Measurements from ENCODE around the gene FRK. TPM values are rescaled to one million over a fixed set of nuclear protein-coding genes. Genes with fewer than 3 reads are reported as not detected.
"Not testable (repeated sequence)": the region's sequence is repeated elsewhere in the genome, so short reads cannot be mapped to it uniquely, and the experiment has no call there.

The FRK gene
- total RNA-seq, 2 experiments from 2014 or later, result not detected

DNA sequence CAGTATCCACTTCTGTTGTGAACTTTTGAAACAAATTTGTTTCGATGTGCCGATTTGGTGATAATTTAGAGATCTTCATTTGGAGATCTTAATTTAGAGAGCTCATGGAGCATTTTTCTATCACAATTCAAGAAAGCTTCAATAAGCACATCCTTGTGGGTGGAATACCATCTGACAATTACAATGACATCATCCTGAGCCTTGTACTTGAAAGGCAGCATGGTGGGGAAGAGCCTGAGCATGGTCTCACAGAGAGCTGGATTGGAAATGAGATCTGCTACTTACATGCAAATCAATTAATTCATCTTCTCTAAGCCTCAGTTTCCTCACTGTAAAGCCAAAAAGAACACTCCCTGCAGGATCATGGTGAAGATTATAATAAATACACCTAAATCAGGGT is 75.9 kb downstream of the FRK start:
- H3K4me3 Mint-ChIP-seq, result no peak overlapping the region
- no peak overlapping the region for H3K27ac Mint-ChIP-seq
- no peak for DNase-seq
- H3K27me3 Mint-ChIP-seq (ENCODE audit: low read depth), result peaks cover 6% of the 10 kb centered on the region
- H3K4me1 Mint-ChIP-seq (ENCODE audit: low read depth), result no peaks in the 10 kb centered on the region
- no peaks in the 10 kb centered on the region for H3K36me3 Mint-ChIP-seq (ENCODE audit: low read depth)
- intact Hi-C loops (cut with micrococcal nuclease), result no loop called here
- CTCF ChIA-PET, result no interaction called here
- no peaks in the 10 kb centered on the region for H3K9me3 Mint-ChIP-seq

DNA sequence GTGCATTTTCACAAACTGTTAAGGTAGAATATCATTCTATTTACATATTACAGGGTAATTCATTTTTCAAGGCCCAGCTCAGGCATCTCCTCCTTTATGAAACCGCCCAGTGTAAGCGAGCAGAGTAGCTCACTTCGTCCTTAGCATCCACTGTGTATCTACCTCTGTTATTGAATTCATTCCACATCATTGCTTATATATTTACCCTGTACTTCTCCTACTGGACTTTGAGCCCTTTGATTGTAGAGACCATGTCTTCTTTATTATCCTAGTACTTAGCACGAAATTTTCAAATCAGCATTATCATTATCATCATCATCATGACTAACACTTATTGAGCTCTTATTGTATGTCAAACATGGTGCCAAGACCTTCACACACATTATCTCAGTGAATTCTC is 76.7 kb downstream of the FRK start:
- Mint-ChIP-seq H3K4me1 (ENCODE audit: low read depth) (no peaks in the 10 kb centered on the region), H3K27ac (no peak overlapping the region), H3K27me3 (ENCODE audit: low read depth) (peaks cover 2% of the 10 kb centered on the region), H3K36me3 (ENCODE audit: low read depth) (no peaks in the 10 kb centered on the region), H3K9me3 (no peaks in the 10 kb centered on the region), H3K4me3 (no peak overlapping the region)
- CTCF ChIA-PET, result no interaction called here
- no peak for DNase-seq
- intact Hi-C loops (cut with micrococcal nuclease), result no loop called here

DNA sequence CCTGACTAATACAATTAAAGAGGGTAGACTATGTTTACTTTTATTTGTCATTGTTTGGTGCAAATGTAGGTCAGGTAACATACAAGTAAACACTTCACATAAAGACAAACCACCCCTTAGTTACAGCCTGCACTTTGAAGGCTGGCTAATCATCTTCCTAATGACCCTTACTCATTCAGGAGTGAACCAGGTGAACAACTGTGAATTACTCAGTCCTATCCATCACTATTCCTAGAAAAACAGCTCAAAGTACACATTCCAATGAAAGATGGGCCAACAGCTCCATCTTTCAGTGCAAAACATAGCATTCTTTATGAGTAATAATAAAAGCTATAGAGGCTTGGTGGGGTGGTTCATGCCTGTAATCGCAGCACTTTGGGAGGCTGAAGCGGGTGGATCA is 78.2 kb downstream of the FRK start:
- no peaks in the 10 kb centered on the region for H3K4me1 Mint-ChIP-seq (ENCODE audit: low read depth)
- no peak overlapping the region for H3K27ac Mint-ChIP-seq
- no peaks in the 10 kb centered on the region for H3K36me3 Mint-ChIP-seq (ENCODE audit: low read depth)
- no peak overlapping the region for H3K4me3 Mint-ChIP-seq
- no peak for DNase-seq
- intact Hi-C loops (cut with micrococcal nuclease), result no loop called here
- H3K9me3 Mint-ChIP-seq, result no peaks in the 10 kb centered on the region
- CTCF ChIA-PET, result no interaction called here
- H3K27me3 Mint-ChIP-seq (ENCODE audit: low read depth), result peaks cover 2% of the 10 kb centered on the region

DNA sequence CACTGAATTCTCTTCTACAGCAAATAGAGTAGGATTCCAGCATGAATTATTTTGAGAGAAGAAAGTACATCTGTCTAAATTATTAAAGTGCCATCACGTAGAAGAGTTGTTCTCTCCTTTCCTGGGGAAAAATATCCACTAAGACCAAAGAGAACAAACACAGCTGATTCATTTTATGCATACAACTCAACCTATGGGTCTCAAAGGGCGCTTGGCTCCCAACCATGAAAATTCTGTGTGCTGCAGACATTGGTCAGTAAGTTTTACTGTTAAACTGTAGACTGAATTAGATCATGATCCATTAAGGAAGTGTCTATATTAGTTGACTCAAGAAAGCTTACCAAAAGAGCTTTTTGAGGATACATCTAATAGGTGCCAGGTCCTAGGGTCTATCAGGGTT is 83.5 kb downstream of the FRK start:
- no peak for DNase-seq
- H3K4me1 Mint-ChIP-seq (ENCODE audit: low read depth), result no peaks in the 10 kb centered on the region
- no peaks in the 10 kb centered on the region for H3K36me3 Mint-ChIP-seq (ENCODE audit: low read depth)
- CTCF ChIA-PET, result no interaction called here
- H3K27ac Mint-ChIP-seq, result no peak overlapping the region
- H3K27me3 Mint-ChIP-seq (ENCODE audit: low read depth), result no peaks in the 10 kb centered on the region
- intact Hi-C loops (cut with micrococcal nuclease), result no loop called here
- H3K4me3 Mint-ChIP-seq, result no peak overlapping the region
- no peaks in the 10 kb centered on the region for H3K9me3 Mint-ChIP-seq

DNA sequence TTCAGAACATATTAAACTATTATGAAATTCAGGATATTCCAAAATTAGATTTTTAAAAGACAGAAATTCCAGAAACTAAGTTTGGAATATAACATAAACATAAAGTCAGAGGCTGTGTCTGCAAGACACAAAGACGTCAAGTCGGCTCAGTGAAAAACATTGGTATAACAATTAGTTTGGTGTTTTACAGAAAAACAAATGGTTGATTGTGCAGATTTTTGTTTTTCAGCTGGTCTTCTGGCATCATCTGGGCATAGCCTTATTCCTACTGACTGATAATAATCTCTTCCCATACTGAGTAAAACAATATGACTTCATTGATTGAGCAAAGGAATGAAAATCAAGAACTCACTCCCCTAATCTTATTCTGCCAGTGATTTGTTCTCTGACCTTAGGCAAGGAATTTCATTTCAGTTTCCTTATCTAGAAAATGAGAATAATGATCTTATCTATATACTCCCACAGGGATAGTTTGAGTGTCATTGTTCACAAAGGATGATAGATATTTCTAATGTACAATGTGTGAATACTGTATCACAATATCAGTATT is 84.3 kb downstream of the FRK start:
- no peak for DNase-seq
- no peak overlapping the region for H3K4me3 Mint-ChIP-seq
- no peaks in the 10 kb centered on the region for H3K36me3 Mint-ChIP-seq (ENCODE audit: low read depth)
- H3K9me3 Mint-ChIP-seq, result no peaks in the 10 kb centered on the region
- no peaks in the 10 kb centered on the region for H3K27me3 Mint-ChIP-seq (ENCODE audit: low read depth)
- no peaks in the 10 kb centered on the region for H3K4me1 Mint-ChIP-seq (ENCODE audit: low read depth)
- CTCF ChIA-PET, result no interaction called here
- no peak overlapping the region for H3K27ac Mint-ChIP-seq
- intact Hi-C loops (cut with micrococcal nuclease), result no loop called here

DNA sequence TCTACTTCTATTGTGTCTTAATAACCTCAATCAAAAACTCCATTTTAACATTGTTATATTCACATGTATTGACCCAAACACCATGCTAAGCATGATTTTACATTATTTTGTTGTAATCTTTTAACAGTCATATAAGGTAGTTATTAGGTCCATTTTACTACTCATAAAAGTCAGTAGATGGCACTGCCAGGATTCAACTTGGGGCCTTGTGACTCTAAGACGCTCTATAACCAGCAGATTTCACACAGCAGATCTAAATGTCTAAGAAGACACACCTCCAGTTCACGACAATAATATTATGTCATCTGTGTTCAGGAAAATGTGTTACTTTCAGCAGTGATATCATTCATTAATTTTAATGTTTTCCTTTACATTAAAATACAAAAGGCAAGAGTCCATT is 88.0 kb downstream of the FRK start:
- Mint-ChIP-seq H3K9me3 (no peaks in the 10 kb centered on the region), H3K4me3 (no peak overlapping the region), H3K36me3 (ENCODE audit: low read depth) (no peaks in the 10 kb centered on the region), H3K27ac (no peak overlapping the region), H3K27me3 (ENCODE audit: low read depth) (no peaks in the 10 kb centered on the region), H3K4me1 (ENCODE audit: low read depth) (no peaks in the 10 kb centered on the region)
- intact Hi-C loops (cut with micrococcal nuclease), result no loop called here
- no peak for DNase-seq
- CTCF ChIA-PET, result interaction anchor here (1.2 kb wide), 1 partner anchor 9 kb away, joined by 3 read pairs; no protein-coding TSS in a partner anchor

DNA sequence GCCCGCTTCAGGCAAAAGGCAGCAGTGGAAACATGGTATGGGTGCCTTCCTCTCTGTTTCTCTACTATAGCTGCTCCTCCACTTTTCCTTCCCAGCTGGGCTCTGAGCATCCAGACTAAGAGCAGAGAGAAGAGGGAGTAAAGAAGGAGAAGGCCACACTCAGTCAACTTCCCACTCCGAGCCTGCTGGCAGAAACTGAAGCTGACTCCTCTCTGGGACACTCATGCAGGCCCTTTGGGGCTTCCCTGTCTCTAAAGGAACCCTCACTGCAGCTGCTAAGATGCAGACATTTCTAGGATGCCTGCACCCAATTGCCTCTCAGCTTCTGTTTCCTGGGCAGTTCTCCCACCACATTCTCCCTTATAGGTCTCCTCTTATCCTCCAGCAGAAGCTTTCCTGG is 88.9 kb downstream of the FRK start:
- intact Hi-C loops (cut with micrococcal nuclease), result no loop called here
- Mint-ChIP-seq H3K36me3 (ENCODE audit: low read depth) (no peaks in the 10 kb centered on the region), H3K27me3 (ENCODE audit: low read depth) (no peaks in the 10 kb centered on the region), H3K4me3 (no peak overlapping the region), H3K9me3 (no peaks in the 10 kb centered on the region), H3K4me1 (ENCODE audit: low read depth) (no peaks in the 10 kb centered on the region), H3K27ac (no peak overlapping the region)
- CTCF ChIA-PET, result interaction anchor here (1.2 kb wide), 1 partner anchor 10 kb away, joined by 3 read pairs; no protein-coding TSS in a partner anchor
- DNase-seq, result no peak

DNA sequence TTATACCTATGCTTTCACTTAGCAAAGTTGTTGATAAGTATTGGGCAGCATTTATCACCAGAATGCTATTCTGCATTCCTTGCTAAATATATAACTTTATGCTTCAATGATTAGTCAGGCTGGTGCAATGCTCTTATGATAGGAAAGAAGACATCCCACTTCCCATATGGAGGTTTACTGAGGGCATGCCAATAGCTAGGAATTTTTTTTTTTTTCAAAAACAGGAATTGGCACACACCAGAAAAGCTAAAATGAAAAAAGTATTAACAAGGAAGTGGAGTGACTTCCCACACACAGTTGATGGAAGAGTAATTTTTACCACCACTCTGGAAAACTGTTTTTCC is 90.8 kb downstream of the FRK start:
- DNase-seq, result no peak
- Mint-ChIP-seq H3K27me3 (ENCODE audit: low read depth) (no peaks in the 10 kb centered on the region), H3K36me3 (ENCODE audit: low read depth) (no peaks in the 10 kb centered on the region), H3K9me3 (no peaks in the 10 kb centered on the region), H3K4me3 (no peak overlapping the region), H3K4me1 (ENCODE audit: low read depth) (no peaks in the 10 kb centered on the region), H3K27ac (no peak overlapping the region)
- intact Hi-C loops (cut with micrococcal nuclease), result no loop called here
- CTCF ChIA-PET, result no interaction called here

DNA sequence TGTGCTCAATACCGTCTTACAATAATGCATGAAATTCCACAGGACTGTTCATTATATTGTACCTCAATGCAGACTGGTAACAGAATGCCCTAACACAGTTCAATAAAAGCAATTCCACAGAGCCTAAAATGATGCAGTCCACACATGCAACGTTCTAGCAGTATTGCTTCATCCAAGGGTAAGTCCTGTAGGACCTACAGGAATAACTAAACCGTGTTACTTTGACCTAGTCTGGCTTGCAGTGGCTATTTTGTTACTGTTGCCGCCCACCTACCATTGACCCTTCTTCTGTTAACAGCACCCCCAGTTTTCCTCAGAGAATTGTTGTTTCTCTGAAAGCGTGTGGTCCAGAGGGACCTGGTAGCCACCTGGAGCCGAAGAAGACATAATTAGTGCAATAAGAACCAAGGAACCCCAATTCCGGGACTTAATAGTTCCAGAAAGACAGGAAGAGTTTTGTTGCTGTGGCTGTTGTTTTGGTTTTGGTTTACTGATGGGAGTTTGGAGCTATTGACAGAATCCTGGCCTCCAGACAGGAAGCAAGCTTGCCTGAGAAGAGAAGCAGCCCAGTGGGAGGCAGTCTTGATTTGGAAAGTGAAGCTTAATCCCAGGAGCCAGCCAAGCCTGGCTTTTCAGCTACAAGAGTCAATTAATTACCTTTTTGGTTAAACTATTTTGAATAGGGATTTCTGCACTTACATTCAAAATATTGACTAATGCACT is 91.3 kb downstream of the FRK start:
- CTCF ChIA-PET, result interaction anchor here (0.6 kb wide), 1 partner anchor 128 kb away, joined by 4 read pairs; no protein-coding TSS in a partner anchor
- DNase-seq, result no peak
- H3K4me3 Mint-ChIP-seq, result no peak overlapping the region
- H3K4me1 Mint-ChIP-seq (ENCODE audit: low read depth), result no peaks in the 10 kb centered on the region
- no peaks in the 10 kb centered on the region for H3K9me3 Mint-ChIP-seq
- no peak overlapping the region for H3K27ac Mint-ChIP-seq
- intact Hi-C loops (cut with micrococcal nuclease), result no loop called here
- no peaks in the 10 kb centered on the region for H3K36me3 Mint-ChIP-seq (ENCODE audit: low read depth)
- no peaks in the 10 kb centered on the region for H3K27me3 Mint-ChIP-seq (ENCODE audit: low read depth)

DNA sequence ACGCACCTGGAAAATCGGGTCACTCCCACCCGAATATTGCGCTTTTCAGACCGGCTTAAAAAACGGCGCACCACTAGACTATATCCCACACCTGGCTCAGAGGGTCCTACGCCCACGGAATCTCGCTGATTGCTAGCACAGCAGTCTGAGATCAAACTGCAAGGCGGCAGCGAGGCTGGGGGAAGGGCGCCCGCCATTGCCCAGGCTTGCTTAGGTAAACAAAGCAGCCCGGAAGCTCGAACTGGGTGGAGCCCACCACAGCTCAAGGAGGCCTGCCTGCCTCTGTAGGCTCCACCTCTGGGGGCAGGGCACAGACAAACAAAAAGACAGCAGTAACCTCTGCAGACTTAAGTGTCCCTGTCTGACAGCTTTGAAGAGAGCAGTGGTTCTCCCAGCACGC is 100.4 kb downstream of the FRK start:
- H3K4me1 Mint-ChIP-seq (ENCODE audit: low read depth); H3K27me3 Mint-ChIP-seq (ENCODE audit: low read depth); H3K9me3 Mint-ChIP-seq; DNase-seq; H3K4me3 Mint-ChIP-seq; intact Hi-C loops (cut with micrococcal nuclease); CTCF ChIA-PET; H3K27ac Mint-ChIP-seq; H3K36me3 Mint-ChIP-seq (ENCODE audit: low read depth): not testable (repeated sequence)

DNA sequence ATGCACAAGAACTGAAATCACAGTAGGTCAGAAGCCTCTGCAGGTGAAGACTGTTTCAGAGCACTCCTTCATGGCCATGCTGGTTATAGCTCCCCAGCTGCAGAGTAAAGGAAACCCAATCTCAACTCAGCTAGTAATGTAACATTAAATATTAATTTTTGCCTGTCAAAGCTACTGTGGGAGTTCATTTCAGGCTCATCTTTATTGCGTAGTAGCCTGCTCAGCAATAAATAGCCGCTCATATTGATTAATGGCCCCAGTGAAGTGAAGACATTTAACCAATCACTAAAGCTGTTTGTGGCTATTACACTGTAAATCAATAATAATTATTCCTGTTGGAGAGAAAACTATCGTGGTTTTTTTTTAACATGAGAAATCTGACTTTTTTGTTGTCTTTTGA is 101.7 kb downstream of the FRK start:
- CTCF ChIA-PET, result no interaction called here
- H3K4me3 Mint-ChIP-seq, result no peak overlapping the region
- H3K27ac Mint-ChIP-seq, result no peak overlapping the region
- DNase-seq, result no peak
- peaks cover 3% of the 10 kb centered on the region for H3K9me3 Mint-ChIP-seq
- peaks cover 3% of the 10 kb centered on the region for H3K27me3 Mint-ChIP-seq (ENCODE audit: low read depth)
- H3K36me3 Mint-ChIP-seq (ENCODE audit: low read depth), result no peaks in the 10 kb centered on the region
- intact Hi-C loops (cut with micrococcal nuclease), result no loop called here
- H3K4me1 Mint-ChIP-seq (ENCODE audit: low read depth), result no peaks in the 10 kb centered on the region

DNA sequence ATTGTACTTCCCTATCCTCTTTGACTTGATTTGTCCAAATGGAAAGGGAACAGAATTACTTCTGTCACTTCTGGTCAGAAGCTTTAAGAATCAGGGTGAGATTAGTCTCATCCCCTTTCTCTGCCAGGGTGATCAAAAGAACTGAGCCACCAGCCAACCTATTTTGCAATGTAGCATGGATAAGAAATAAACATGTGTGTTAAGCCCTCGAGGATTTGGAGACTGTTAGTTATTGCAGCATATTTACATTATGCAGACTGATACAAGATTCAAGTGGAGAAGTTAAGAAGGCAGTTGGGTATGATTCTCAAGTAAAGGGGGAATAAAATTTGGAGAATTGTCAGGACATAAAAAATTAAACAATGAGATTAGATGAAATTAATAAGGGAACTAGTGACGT is 106.0 kb downstream of the FRK start:
- intact Hi-C loops (cut with micrococcal nuclease), result no loop called here
- CTCF ChIA-PET, result interaction anchor here (0.5 kb wide), 1 partner anchor 49 kb away, joined by 3 read pairs; no protein-coding TSS in a partner anchor
- Mint-ChIP-seq H3K4me3 (no peak overlapping the region), H3K4me1 (ENCODE audit: low read depth) (no peaks in the 10 kb centered on the region), H3K27me3 (ENCODE audit: low read depth) (peaks cover 7% of the 10 kb centered on the region), H3K27ac (no peak overlapping the region), H3K36me3 (ENCODE audit: low read depth) (no peaks in the 10 kb centered on the region), H3K9me3 (peaks cover 6% of the 10 kb centered on the region)
- no peak for DNase-seq

DNA sequence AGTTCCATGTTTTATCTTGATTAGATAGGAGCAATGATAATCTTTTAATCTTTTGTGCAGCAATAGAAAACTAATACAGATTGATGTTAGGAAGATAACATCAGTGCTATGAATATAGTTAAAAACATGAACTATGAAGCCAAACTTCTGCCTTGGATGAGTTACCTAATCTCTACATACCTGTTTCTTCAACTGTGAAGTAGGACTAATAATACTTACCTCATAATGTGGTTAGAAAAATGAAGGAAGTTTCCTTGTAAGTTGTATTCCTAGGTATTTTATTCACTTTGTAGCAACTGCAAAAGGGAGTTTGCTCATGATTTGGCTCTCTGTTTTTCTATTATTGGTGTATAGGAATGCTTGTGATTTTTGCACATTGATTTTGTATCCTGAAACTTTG is 111.9 kb downstream of the FRK start:
- intact Hi-C loops (cut with micrococcal nuclease), result no loop called here
- no peak overlapping the region for H3K4me3 Mint-ChIP-seq
- no peaks in the 10 kb centered on the region for H3K4me1 Mint-ChIP-seq (ENCODE audit: low read depth)
- H3K27me3 Mint-ChIP-seq (ENCODE audit: low read depth), result peaks cover 6% of the 10 kb centered on the region
- CTCF ChIA-PET, result no interaction called here
- no peak for DNase-seq
- no peaks in the 10 kb centered on the region for H3K36me3 Mint-ChIP-seq (ENCODE audit: low read depth)
- peaks cover 6% of the 10 kb centered on the region for H3K9me3 Mint-ChIP-seq
- H3K27ac Mint-ChIP-seq, result no peak overlapping the region
